SK-MEL-5 (cell line): Measurements from ENCODE around the gene MIGA1. TPM values are rescaled to one million over a fixed set of nuclear protein-coding genes. Genes with fewer than 3 reads are reported as not detected.
A peak's percentile ranks its signal among the peaks of the same experiment; 100 is the strongest.
"Not testable (repeated sequence)": the region's sequence is repeated elsewhere in the genome, so short reads cannot be mapped to it uniquely, and the experiment has no call there.

ENCODE experiments used
- DNase-seq: peaks from one replicate; pipeline ENCODE4 v3.0.0-alpha.2; 2016; ENCODE audit warnings: low read depth, low spot score
- in situ Hi-C: cut with HindIII; loops from 2 replicates; pipeline ENCODE4 v1.10.0; 2016; ENCODE audit warnings: low sequenced_read_pairs, high pct_unique_total_duplicates, low pct_unique_long_range_greater_than_20kb
- total RNA-seq: library from RNA; depleted of rRNA; stranded (reverse); fragments of >200 nt; shearing (Covaris generic); gene quantifications from 2 replicates; pipeline ENCODE4 v1.2.3, GENCODE V29; 2014

The MIGA1 gene
- total RNA-seq, 1 experiment from 2014 or later: 14.4 TPM

GRCh38 chr1:77881061-77881460 is 101.6 kb downstream of the MIGA1 start:
- no peak for DNase-seq
- in situ Hi-C loops: no loop called here

- no peak for DNase-seq
- in situ Hi-C loops: no loop called here
Observed at GRCh38 chr1:77882411-77882810, 103.0 kb downstream of the MIGA1 start.

- peak; percentile 18 for DNase-seq
- in situ Hi-C loops: no loop called here
Observed at GRCh38 chr1:77888081-77888780, 108.8 kb downstream of the MIGA1 start, which contains the start of gene NEXN. Gene NEXN (plus strand): TSS chr1:77888624. CDS start chr1:77916107, 27,483 bp downstream.

- DNase-seq: peak; percentile 34
- in situ Hi-C loops: no loop called here
Observed at GRCh38 chr1:77888781-77889642, 109.6 kb downstream of the MIGA1 start.

- in situ Hi-C loops: no loop called here
Observed at GRCh38 chr1:77889671-77890070, 110.2 kb downstream of the MIGA1 start.

GRCh38 chr1:77891200-77891599 is 111.8 kb downstream of the MIGA1 start:
- in situ Hi-C loops: no loop called here

More at GRCh38 chr1:77889671-77890070, 110.2 kb downstream of the MIGA1 start:
- DNase-seq: no peak

GRCh38 chr1:77899647-77900320 is 120.3 kb downstream of the MIGA1 start:
- in situ Hi-C loops: no loop called here
- DNase-seq: no peak

More at GRCh38 chr1:77891200-77891599, 111.8 kb downstream of the MIGA1 start:
- DNase-seq: no peak

GRCh38 chr1:77900687-77901293 is 121.3 kb downstream of the MIGA1 start:
- DNase-seq: peak; percentile 65
- in situ Hi-C loops: no loop called here

GRCh38 chr1:77905603-77906002 is 126.2 kb downstream of the MIGA1 start:
- no peak for DNase-seq
- in situ Hi-C loops: no loop called here

GRCh38 chr1:77906019-77906545 is 126.6 kb downstream of the MIGA1 start:
- no peak for DNase-seq
- in situ Hi-C loops: no loop called here

GRCh38 chr1:77906624-77907023 is 127.2 kb downstream of the MIGA1 start:
- DNase-seq: no peak
- in situ Hi-C loops: no loop called here

GRCh38 chr1:77910116-77910515 is 130.7 kb downstream of the MIGA1 start:
- in situ Hi-C loops: no loop called here
- DNase-seq: no peak

- DNase-seq, in situ Hi-C loops: not testable (repeated sequence)
Observed at GRCh38 chr1:77918918-77919317, 139.5 kb downstream of the MIGA1 start.

GRCh38 chr1:77925518-77925917 is 146.1 kb downstream of the MIGA1 start:
- in situ Hi-C loops: no loop called here
- DNase-seq: no peak

- in situ Hi-C loops: no loop called here
- no peak for DNase-seq
Observed at GRCh38 chr1:77925956-77926355, 146.5 kb downstream of the MIGA1 start.

- in situ Hi-C loops: no loop called here
- DNase-seq: no peak
Observed at GRCh38 chr1:77926561-77927357, 147.3 kb downstream of the MIGA1 start.

- in situ Hi-C loops: no loop called here
- no peak for DNase-seq
Observed at GRCh38 chr1:77927414-77927813, 148.0 kb downstream of the MIGA1 start.
